Measurements from ENCODE around the gene CCDC38. TPM values are rescaled to one million over a fixed set of nuclear protein-coding genes. Genes with fewer than 3 reads are reported as not detected.
A peak's percentile ranks its signal among the peaks of the same experiment; 100 is the strongest.

The CCDC38 gene
- total and polyA plus RNA-seq, 4 donors: 0.46 to 1.4 (median 0.93) TPM

DNA sequence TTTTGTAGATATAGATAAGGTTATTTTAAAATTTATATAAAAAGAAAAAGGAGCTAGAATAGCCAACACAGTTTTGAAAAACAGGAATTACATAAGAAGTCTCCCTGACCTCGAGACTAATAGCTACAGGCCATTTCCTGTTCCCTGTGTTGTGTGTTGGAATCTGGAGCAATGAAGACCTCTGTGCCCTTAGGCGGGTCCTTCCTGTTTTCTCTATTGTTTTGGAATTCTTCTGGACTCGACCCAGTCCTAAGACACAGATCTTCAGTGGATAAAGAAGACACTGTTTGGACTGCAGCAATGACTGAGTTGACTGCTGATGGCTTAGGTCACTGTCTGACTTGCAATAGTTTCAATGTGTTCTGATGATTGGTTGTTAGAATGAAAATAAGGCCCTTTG lies 57.4 kb downstream of the CCDC38 start:
- WGBS: 63% methylated on average over 3 of the region's 3 CpGs
- Histone ChIP-seq H3K9me3 (ENCODE audit: control insufficient read depth in 4 of 4, low read length in 3 of 4) (peaks cover 0 to 2% (median 0%) of the 10 kb centered on the region in 4 donors), H3K27ac (ENCODE audit: low read depth in 1 of 2, low read length in 2 of 2) (no peak overlapping the region), H3K27me3 (ENCODE audit: control insufficient read depth in 4 of 4, insufficient read depth in 4 of 4, low read length in 3 of 4) (no peaks in the 10 kb centered on the region), H3K4me1 (ENCODE audit: control insufficient read depth in 4 of 4, insufficient read depth in 4 of 4, low read length in 3 of 4) (no peaks in the 10 kb centered on the region), H3K36me3 (ENCODE audit: control insufficient read depth in 4 of 4, insufficient read depth in 3 of 4, low read depth in 1 of 4, low read length in 3 of 4) (no peaks in the 10 kb centered on the region), H3K4me3 (ENCODE audit: low read depth in 1 of 3, low read length in 3 of 3) (no peak overlapping the region), H3K9ac (ENCODE audit: low read depth in 1 of 2, low read length in 2 of 2) (no peak overlapping the region)
- no peak for DNase-seq (ENCODE audit: low spot score)
- TF ChIP-seq SP1 (IDR thresholded peaks at IDR 0.05) (no peak), NR2F2 (IDR thresholded peaks at IDR 0.05) (peak; percentile 95)
- TF ChIP-seq, protein P1, sequence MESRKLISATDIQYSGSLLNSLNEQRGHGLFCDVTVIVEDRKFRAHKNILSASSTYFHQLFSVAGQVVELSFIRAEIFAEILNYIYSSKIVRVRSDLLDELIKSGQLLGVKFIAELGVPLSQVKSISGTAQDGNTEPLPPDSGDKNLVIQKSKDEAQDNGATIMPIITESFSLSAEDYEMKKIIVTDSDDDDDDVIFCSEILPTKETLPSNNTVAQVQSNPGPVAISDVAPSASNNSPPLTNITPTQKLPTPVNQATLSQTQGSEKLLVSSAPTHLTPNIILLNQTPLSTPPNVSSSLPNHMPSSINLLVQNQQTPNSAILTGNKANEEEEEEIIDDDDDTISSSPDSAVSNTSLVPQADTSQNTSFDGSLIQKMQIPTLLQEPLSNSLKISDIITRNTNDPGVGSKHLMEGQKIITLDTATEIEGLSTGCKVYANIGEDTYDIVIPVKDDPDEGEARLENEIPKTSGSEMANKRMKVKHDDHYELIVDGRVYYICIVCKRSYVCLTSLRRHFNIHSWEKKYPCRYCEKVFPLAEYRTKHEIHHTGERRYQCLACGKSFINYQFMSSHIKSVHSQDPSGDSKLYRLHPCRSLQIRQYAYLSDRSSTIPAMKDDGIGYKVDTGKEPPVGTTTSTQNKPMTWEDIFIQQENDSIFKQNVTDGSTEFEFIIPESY (IDR thresholded peaks at IDR 0.05): peak; percentile 14

DNA sequence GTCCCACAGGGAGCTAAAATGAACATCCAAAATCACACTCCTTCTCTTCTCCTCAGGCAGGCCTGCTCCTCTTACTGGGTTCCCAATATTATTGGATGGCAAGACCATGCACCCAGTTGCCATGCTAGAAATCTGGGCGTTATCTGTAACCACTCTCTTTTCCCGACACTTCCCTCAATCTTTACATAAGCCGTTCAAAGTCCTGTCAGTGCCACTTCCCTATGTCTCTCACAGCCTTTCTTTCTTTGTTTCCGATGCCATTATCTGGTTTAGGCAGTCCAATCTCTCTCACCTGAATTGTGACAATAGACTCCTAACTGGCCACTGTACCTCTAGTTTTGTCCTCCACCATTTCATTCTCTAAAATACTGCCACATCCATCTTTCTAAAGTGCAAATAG lies 59.5 kb downstream of the CCDC38 start:
- Histone ChIP-seq H3K27me3 (ENCODE audit: control insufficient read depth in 4 of 4, insufficient read depth in 4 of 4, low read length in 3 of 4) (no peaks in the 10 kb centered on the region), H3K36me3 (ENCODE audit: control insufficient read depth in 4 of 4, insufficient read depth in 3 of 4, low read depth in 1 of 4, low read length in 3 of 4) (no peaks in the 10 kb centered on the region), H3K4me3 (ENCODE audit: low read depth in 1 of 3, low read length in 3 of 3) (no peak overlapping the region), H3K4me1 (ENCODE audit: control insufficient read depth in 4 of 4, insufficient read depth in 4 of 4, low read length in 3 of 4) (no peaks in the 10 kb centered on the region), H3K9me3 (ENCODE audit: control insufficient read depth in 4 of 4, low read length in 3 of 4) (peaks cover 0 to 2% (median 0%) of the 10 kb centered on the region in 4 donors), H3K27ac (ENCODE audit: low read depth in 1 of 2, low read length in 2 of 2) (no peak overlapping the region), H3K9ac (ENCODE audit: low read depth in 1 of 2, low read length in 2 of 2) (no peak overlapping the region)
- TF ChIP-seq, protein P2, sequence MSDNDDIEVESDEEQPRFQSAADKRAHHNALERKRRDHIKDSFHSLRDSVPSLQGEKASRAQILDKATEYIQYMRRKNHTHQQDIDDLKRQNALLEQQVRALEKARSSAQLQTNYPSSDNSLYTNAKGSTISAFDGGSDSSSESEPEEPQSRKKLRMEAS (IDR thresholded peaks at IDR 0.05): no peak
- TF ChIP-seq EGR1 (IDR thresholded peaks at IDR 0.05; ENCODE audit: low read depth in 2 of 2): no peak
- TF ChIP-seq, protein P3, sequence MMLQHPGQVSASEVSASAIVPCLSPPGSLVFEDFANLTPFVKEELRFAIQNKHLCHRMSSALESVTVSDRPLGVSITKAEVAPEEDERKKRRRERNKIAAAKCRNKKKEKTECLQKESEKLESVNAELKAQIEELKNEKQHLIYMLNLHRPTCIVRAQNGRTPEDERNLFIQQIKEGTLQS (IDR thresholded peaks at IDR 0.05): no peak
- no peak for TF ChIP-seq HNF4A (conservative IDR thresholded peaks at IDR 0.05)
- no peak for TF ChIP-seq JUND (IDR thresholded peaks at IDR 0.05)
- no peak for TF ChIP-seq FOXA1 (IDR thresholded peaks at IDR 0.05)
- no peak for TF ChIP-seq RAD21 (IDR thresholded peaks at IDR 0.05)
- TF ChIP-seq FOXA2 (IDR thresholded peaks at IDR 0.05): no peak
- no peak for DNase-seq (ENCODE audit: low spot score)
- 72% methylated on average over 4 of the region's 4 CpGs for WGBS

DNA sequence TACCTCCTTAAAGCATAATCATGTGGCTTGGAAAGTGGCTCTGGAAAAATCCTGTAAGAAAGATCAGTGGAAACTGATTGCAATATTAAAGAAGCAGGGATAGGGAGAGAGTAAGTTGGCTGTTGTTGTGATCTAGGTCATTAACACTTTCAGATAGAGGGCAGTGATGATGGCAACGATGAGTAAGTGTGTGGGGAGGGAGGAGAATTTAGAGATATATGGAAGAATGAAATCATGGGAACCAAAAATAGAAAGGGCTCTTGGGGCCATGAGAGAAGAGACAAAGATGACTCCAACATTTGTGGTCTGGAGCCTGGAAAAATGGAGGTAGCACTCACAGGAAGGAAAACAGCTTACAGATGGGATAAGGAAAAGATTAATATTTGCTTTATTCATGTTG lies 60.3 kb downstream of the CCDC38 start:
- TF ChIP-seq FOXA2 (IDR thresholded peaks at IDR 0.05) (no peak), HNF4G (IDR thresholded peaks at IDR 0.05) (no peak), HNF4A (conservative IDR thresholded peaks at IDR 0.05) (no peak), FOXA1 (IDR thresholded peaks at IDR 0.05) (no peak), SP1 (IDR thresholded peaks at IDR 0.05) (no peak), TAF1 (conservative IDR thresholded peaks at IDR 0.05) (no peak), EGR1 (IDR thresholded peaks at IDR 0.05; ENCODE audit: low read depth in 2 of 2) (no peak), JUND (IDR thresholded peaks at IDR 0.05) (no peak), GABPA (IDR thresholded peaks at IDR 0.05 in 1 of 2, conservative IDR thresholded peaks at IDR 0.05 in 1 of 2) (no peak), RXRA (IDR thresholded peaks at IDR 0.05) (no peak), YY1 (IDR thresholded peaks at IDR 0.05) (no peak), RAD21 (IDR thresholded peaks at IDR 0.05) (no peak), NR2F2 (IDR thresholded peaks at IDR 0.05) (no peak)
- TF ChIP-seq, protein P4, sequence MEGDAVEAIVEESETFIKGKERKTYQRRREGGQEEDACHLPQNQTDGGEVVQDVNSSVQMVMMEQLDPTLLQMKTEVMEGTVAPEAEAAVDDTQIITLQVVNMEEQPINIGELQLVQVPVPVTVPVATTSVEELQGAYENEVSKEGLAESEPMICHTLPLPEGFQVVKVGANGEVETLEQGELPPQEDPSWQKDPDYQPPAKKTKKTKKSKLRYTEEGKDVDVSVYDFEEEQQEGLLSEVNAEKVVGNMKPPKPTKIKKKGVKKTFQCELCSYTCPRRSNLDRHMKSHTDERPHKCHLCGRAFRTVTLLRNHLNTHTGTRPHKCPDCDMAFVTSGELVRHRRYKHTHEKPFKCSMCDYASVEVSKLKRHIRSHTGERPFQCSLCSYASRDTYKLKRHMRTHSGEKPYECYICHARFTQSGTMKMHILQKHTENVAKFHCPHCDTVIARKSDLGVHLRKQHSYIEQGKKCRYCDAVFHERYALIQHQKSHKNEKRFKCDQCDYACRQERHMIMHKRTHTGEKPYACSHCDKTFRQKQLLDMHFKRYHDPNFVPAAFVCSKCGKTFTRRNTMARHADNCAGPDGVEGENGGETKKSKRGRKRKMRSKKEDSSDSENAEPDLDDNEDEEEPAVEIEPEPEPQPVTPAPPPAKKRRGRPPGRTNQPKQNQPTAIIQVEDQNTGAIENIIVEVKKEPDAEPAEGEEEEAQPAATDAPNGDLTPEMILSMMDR (IDR thresholded peaks at IDR 0.05; ENCODE audit: low read depth, low read length, missing input control): no peak
- TF ChIP-seq, protein P5, sequence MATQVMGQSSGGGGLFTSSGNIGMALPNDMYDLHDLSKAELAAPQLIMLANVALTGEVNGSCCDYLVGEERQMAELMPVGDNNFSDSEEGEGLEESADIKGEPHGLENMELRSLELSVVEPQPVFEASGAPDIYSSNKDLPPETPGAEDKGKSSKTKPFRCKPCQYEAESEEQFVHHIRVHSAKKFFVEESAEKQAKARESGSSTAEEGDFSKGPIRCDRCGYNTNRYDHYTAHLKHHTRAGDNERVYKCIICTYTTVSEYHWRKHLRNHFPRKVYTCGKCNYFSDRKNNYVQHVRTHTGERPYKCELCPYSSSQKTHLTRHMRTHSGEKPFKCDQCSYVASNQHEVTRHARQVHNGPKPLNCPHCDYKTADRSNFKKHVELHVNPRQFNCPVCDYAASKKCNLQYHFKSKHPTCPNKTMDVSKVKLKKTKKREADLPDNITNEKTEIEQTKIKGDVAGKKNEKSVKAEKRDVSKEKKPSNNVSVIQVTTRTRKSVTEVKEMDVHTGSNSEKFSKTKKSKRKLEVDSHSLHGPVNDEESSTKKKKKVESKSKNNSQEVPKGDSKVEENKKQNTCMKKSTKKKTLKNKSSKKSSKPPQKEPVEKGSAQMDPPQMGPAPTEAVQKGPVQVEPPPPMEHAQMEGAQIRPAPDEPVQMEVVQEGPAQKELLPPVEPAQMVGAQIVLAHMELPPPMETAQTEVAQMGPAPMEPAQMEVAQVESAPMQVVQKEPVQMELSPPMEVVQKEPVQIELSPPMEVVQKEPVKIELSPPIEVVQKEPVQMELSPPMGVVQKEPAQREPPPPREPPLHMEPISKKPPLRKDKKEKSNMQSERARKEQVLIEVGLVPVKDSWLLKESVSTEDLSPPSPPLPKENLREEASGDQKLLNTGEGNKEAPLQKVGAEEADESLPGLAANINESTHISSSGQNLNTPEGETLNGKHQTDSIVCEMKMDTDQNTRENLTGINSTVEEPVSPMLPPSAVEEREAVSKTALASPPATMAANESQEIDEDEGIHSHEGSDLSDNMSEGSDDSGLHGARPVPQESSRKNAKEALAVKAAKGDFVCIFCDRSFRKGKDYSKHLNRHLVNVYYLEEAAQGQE (IDR thresholded peaks at IDR 0.05): no peak
- TF ChIP-seq, protein P1 (IDR thresholded peaks at IDR 0.05): no peak
- TF ChIP-seq, protein P2 (IDR thresholded peaks at IDR 0.05): no peak
- 61% methylated on average over 1 of the region's 1 CpG for WGBS
- no peak overlapping the region for H3K4me3 ChIP-seq (ENCODE audit: low read depth in 1 of 3, low read length in 3 of 3)

More for the DNA sequence above, 60.3 kb downstream of the CCDC38 start:
- no peak for DNase-seq (ENCODE audit: low spot score)
- Histone ChIP-seq H3K9ac (ENCODE audit: low read depth in 1 of 2, low read length in 2 of 2) (no peak overlapping the region), H3K36me3 (ENCODE audit: control insufficient read depth in 4 of 4, insufficient read depth in 3 of 4, low read depth in 1 of 4, low read length in 3 of 4) (no peaks in the 10 kb centered on the region), H3K9me3 (ENCODE audit: control insufficient read depth in 4 of 4, low read length in 3 of 4) (peaks cover 0 to 2% (median 0%) of the 10 kb centered on the region in 4 donors), H3K27me3 (ENCODE audit: control insufficient read depth in 4 of 4, insufficient read depth in 4 of 4, low read length in 3 of 4) (no peaks in the 10 kb centered on the region), H3K27ac (ENCODE audit: low read depth in 1 of 2, low read length in 2 of 2) (no peak overlapping the region), H3K4me1 (ENCODE audit: control insufficient read depth in 4 of 4, insufficient read depth in 4 of 4, low read length in 3 of 4) (no peaks in the 10 kb centered on the region)
